GM12892 (cell line): ENCODE data around the gene PHAF1.

Experiments
- DNase-seq: peaks from one replicate; pipeline ENCODE4 v3.0.0; 2011; ENCODE audit not compliant: insufficient read length
- FAIRE-seq: peaks from 2 replicates; lab custom pipeline; 2011; peaks lifted over from hg19 to GRCh38; lab: Jason Lieb, UNC
- POLR2A ChIP-seq: IDR thresholded peaks from 2 replicates; pipeline ENCODE4 v1.6.1; 2011; ENCODE audit warnings: low read depth, low read length, control low read depth
- POLR2AphosphoS5 ChIP-seq: IDR thresholded peaks from 2 replicates; pipeline ENCODE4 v1.6.1; 2011; ENCODE audit warnings: low read depth, low read length, control low read depth
- TAF1 ChIP-seq: IDR thresholded peaks from 2 replicates; pipeline ENCODE4 v1.6.1; 2011; ENCODE audit warnings: low read depth, mild to moderate bottlenecking, control low read depth, low read length, borderline replicate concordance

PHAF1 gene

DNA sequence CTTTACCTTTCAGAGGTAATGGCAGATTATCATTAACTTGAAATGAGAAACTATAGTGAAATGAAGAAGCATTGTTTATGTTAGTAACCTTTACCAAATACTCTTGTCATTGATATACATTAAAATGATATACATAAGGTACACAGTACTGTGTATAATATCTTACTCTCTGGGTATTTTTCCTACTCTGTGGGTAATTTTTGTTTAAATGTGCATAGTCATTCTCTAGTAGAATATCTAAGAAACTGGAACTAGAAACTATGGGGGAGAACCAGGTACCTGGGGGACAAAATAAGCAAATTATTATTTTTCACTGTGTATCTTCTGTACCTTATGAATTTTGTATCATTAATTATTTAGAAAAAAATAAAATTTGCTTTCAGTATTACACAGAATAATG lies 20.6 kb upstream of the PHAF1 start:
- TF ChIP-seq POLR2AphosphoS5 (no peak), TAF1 (no peak), POLR2A (no peak)
- no peak for FAIRE-seq
- no peak for DNase-seq

DNA sequence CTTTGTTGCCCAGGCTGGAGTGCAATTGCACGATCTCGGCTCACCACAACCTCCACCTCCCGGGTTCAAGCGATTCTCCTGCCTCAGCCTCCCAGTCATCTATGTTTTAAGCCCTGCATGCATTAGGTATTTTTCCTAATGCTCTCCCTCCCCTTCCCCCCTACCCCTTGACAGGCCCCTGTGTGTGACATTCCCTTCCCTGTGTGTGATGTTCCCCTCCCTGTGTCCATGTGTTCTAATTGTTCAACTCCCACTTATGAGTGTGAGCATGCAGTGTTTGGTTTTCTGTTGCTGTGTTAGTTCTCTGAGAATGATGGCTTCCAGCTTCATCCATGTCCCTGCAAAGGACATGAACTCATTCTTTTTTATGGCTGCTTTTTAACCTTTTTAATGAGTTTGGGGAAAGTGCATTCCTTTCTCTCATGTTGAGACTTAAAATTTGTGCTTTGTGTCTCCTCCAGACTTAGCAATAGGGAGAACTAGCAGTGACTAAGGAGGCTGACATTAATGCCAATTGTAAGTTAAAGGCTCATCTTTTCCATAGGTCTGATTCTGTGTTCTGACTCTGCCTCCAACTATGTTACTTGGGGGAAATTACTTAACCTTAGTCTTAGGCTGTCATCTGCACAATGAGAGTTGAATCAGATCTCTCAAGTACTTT lies 17.7 kb upstream of the PHAF1 start:
- no peak for FAIRE-seq

DNA sequence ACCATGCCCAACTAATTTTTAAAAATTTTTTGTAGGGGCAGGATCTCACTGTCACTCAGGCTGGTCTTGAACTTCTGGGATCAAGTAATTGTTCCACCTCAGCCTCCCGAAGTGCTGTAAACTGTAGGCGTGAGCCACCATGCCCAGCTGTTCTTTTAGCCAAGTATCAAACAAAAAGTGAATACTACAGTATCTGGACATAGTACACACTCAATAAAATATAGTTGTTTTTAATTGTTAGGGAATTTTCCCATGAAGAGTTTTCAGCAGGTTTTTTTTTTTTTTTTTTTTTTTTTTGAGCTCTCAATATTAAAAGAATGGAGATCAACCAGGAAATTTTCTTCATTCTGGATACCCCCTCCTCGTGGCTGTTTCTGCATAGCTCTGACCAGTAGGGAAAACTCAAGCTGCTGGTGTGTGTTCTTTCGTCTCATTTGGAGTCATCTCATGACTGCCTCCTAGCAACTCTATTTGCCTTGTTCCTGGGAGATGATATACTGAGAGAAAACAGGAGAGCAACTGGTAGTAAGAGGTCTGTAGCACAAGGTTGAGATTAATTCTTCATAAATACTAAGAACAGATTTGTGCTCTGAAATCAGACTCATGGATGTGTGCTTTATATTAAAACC lies 16.5 kb upstream of the PHAF1 start:
- no peak for TF ChIP-seq POLR2A
- no peak for TF ChIP-seq TAF1
- no peak for TF ChIP-seq POLR2AphosphoS5
- FAIRE-seq = no peak
- no peak for DNase-seq

More for the DNA sequence above, 17.7 kb upstream of the PHAF1 start:
- no peak for DNase-seq
- TF ChIP-seq POLR2A = no peak
- TF ChIP-seq POLR2AphosphoS5 = no peak
- no peak for TF ChIP-seq TAF1

DNA sequence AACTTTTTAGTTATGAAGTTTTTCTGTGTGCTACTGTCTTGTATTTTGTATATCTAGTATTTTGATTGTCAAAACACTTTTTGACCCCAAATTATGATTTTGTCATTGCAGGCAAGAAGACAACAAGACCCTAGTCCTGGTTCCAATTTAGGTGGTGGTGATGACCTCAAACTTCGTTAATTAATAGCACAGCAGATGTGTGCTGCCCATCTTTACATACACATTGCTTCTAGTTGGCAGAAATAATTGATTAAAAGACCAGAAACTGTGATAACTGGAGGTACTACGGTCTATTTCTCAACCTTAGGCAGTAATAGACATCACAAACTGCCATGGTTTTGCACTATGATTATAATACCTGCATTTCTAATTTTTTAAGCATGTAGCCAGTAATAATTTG lies 11.1 kb upstream of the PHAF1 start:
- FAIRE-seq = no peak

DNA sequence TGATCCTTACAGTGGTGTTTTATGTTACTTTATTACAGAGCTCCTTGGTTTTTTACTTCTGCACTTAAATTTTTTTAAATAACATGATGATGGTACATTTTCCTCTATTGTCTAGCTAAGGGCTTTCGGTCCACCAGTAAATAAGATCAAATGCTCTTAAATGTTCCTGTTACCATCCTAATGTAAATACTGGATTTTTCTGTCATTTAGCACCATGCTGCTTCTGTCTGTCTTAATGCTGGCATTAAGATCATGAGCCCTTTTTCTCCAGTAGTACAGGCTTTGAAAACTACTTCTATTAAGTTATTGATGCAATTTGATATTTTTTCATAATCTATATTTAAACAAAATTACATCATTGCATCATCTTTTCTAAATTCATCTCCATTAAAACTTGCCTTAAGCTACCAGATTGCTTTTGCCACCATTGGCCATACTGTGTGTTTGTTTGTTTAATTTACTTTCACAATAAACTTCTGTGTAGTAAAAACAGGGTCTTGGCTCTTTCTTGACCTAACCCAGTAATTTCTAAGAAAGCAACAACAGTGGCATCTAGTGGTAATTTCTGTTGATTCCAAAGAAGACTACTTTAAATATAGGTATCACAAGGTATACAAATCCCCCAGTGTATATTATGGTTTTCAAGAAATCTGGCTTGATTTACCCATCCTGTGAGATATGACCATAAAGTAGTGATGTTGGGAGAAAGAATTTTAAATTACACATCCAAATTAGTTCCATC lies 9.0 kb upstream of the PHAF1 start:
- TF ChIP-seq TAF1 (no peak), POLR2AphosphoS5 (no peak), POLR2A (no peak)
- peak; percentile 57 for FAIRE-seq
- DNase-seq = no peak

More for the DNA sequence above, 11.1 kb upstream of the PHAF1 start:
- no peak for TF ChIP-seq POLR2A
- no peak for TF ChIP-seq POLR2AphosphoS5
- TF ChIP-seq TAF1 = no peak
- DNase-seq = no peak

DNA sequence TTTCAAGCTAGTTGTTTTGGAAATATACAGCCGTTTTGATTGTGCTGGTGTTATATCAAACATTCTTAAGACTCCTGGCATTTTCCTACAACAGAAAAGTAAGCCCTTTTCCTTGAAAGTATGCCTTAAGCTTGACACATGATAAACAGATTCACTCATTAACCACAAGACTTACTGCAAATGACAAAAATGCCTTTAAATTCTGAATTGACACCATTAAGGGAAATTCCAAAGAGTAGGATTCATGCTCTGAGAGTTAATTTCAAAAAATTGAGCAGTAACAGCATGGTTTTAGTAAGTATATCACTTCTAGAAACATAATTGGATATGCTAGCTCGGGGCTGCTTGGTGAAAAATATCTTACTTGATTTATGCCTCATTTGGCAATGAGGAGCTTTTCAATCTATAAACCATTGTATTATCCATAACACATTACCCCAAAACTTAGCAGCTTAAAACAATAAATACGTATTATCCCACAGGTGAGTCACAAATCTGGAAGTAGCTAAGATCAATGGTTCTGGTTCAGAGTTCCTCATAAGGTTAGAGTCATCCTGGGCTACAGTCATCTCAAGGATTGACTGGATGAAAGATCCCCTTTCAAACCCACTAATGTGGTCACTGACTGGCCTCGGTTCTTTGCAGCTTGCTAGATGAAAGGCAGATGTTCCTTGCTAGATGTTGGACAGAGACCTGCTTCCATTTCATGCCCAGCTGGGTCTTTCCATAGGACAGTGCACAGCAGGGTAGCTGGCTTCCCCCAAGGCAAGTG lies 8.2 kb upstream of the PHAF1 start:
- FAIRE-seq (no peak), DNase-seq (no peak)
- TF ChIP-seq POLR2A = no peak

DNA sequence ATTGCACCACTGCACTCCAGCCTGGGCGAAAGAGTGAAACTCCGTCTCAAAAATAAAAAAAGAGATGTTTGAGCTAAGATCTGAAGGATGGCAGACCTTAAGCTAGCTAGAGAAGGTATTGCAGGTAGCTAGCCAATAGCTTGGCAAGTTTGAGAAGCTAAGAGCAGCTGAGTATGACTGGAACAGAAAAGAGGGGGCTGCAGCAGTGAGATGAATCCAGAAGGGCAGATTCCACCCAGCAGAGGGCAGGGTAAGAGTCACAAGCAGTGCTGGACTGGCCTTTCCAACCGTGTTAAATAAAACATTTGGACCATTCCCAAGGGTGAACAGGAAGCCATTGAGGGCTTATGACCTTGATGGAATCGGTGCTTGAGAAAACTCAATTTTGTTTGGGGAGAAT lies 5.7 kb upstream of the PHAF1 start:
- FAIRE-seq (no peak), DNase-seq (no peak)
- TF ChIP-seq POLR2AphosphoS5 (peak; percentile 13; the same call in 1 of the 2 replicates), POLR2A (no peak), TAF1 (no peak)

DNA sequence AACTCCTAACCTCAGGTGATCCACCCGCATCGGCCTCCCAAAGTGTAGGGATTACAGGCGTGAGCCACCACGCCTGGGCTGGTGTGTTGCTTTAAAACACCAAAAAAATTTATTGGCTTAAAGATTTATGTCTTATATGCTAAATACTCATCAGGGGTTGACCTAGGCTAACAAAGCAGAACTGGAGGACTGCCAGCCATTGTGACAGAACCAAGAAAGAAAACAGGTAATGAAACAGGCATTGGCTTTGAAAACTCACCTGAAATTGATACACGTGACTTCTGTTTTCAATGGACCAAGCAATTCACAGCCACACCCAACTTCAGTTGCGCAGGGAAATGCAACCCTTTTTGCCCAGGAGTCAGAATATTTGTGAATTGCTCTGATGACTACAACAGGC lies 4.9 kb upstream of the PHAF1 start:
- no peak for DNase-seq
- no peak for TF ChIP-seq POLR2A
- TF ChIP-seq POLR2AphosphoS5 = no peak
- TF ChIP-seq TAF1 = no peak
- no peak for FAIRE-seq

DNA sequence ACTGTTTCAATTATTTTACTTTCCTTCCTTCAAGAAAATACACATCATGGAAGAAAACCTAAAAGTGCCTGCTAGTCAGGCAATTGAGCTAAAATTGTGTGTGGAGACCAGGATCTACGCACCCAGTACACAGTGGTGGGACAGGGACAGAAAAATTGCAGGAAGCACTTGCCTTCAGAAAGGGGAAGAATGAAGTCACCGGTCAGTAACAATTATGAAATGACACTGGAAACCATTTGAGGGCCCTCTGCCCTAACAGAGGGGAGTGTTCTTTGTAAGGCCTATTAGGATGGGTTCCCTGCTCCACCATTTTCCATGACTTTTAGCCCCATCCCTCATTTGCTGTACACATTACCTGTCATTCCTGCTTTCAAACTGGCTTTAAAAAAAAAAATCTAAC lies 4.5 kb upstream of the PHAF1 start:
- FAIRE-seq (no peak), DNase-seq (no peak)
- TF ChIP-seq TAF1 (no peak), POLR2A (no peak), POLR2AphosphoS5 (no peak)

DNA sequence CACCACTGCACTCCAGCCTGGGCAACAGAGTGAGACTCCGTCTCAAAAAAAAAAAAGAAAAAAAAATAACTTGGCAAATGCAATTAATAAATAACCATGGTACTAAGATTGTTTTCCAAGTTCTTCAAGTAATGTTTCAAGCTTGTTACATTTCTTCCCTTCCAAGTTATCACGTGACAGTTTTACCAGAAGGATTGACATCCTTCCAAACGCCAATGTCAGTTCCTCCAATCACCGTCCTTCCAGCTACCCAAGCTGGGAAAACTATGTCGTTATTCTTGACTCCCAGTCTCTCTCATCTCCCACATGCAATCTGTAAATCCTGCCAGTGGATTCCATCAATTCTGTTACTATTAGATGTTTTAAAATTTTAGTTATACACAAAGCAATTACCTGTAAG lies 3.9 kb upstream of the PHAF1 start:
- no peak for TF ChIP-seq POLR2AphosphoS5
- TF ChIP-seq TAF1 = no peak
- FAIRE-seq = no peak
- DNase-seq = no peak

DNA sequence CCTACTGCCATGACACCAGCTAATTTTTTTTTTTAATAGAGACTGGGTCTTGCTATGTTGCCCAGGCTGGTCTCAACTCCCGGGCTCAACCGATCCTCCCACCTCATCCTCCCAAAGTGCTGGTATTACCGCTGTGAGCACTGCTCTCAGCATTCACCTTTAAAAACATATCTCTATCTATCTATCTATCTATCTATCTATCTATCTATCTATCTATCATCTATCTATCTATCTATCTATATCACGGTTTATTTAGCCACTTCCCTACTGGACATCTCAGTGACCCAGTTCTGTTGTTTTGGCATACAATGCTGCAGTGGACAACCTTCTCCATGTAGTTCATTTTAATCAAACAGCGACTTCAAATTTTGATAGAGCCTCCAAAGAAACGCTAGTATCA lies 1.3 kb upstream of the PHAF1 start:
- FAIRE-seq (no peak), DNase-seq (no peak)
- no peak for TF ChIP-seq POLR2A
- no peak for TF ChIP-seq POLR2AphosphoS5
